Heart left ventricle (tissue), 16 donors: ENCODE data around the gene DHX8. TPM values are rescaled to one million over a fixed set of nuclear protein-coding genes. Genes with fewer than 3 reads are reported as not detected.

Experiments
- ATAC-seq, 4 donors: fragments of 200-7000 bp; cut with Tn5 transposase; one replicate each; pipeline ENCODE4 v1.9.1; 2020 to 2022; ENCODE audit warnings: moderate library complexity in 4 of 4, mild to moderate bottlenecking in 3 of 4, moderate number of reproducible peaks in 1 of 4
- DNase-seq, 5 donors: peaks; one replicate each; pipeline ENCODE4 v3.0.0-alpha.2; 2020
- H3K27ac ChIP-seq, 12 donors: fragments of 200-600 bp; sonication (generic) in 4 of 12; one replicate each; pipeline versions ENCODE4 v1.5.0 to v1.8.0; 2016 to 2022; ENCODE audit warnings: mild to moderate bottlenecking in 2 of 12
- H3K27me3 ChIP-seq, 9 donors: fragments of 200-600 bp; sonication (generic) in 2 of 9; one replicate each; pipeline versions ENCODE4 v1.5.1 to v1.8.0; 2016 to 2022; ENCODE audit warnings: mild to moderate bottlenecking in 3 of 9
- H3K36me3 ChIP-seq, 9 donors: fragments of 200-600 bp; sonication (generic) in 2 of 9; one replicate each; pipeline versions ENCODE4 v1.5.0 to v1.8.0; 2018 to 2022; ENCODE audit warnings: mild to moderate bottlenecking in 2 of 9
- H3K4me1 ChIP-seq, 12 donors: fragments of 200-600 bp; sonication (generic) in 4 of 12; one replicate each; pipeline versions ENCODE4 v1.5.0 to v1.8.0; 2016 to 2022; ENCODE audit warnings: mild to moderate bottlenecking in 3 of 12
- H3K4me3 ChIP-seq, 12 donors: fragments of 200-600 bp; sonication (generic) in 4 of 12; one replicate each; pipeline versions ENCODE4 v1.5.0 to v1.8.0; 2017 to 2022; ENCODE audit warnings: mild to moderate bottlenecking in 9 of 12, moderate library complexity in 4 of 12
- H3K9me3 ChIP-seq, 12 donors: fragments of 200-600 bp; sonication (generic) in 4 of 12; one replicate each; pipeline versions ENCODE4 v1.5.0 to v1.8.0; 2016 to 2022; ENCODE audit warnings: mild to moderate bottlenecking in 1 of 12
- CTCF ChIP-seq, 12 donors: fragments of 200-600 bp; sonication (generic) in 4 of 12; IDR thresholded peaks; one replicate each; pipeline versions ENCODE4 v1.5.0 to v1.8.0; 2018 to 2022; ENCODE audit warnings: antibody characterized with exemption in 12 of 12, mild to moderate bottlenecking in 5 of 12
- POLR2A ChIP-seq, 2 donors: fragments of 450-650 bp; IDR thresholded peaks; one replicate each; pipeline ENCODE4 v1.6.1; 2017; ENCODE audit warnings: antibody characterized with exemption in 2 of 2, mild to moderate bottlenecking in 2 of 2, moderate library complexity in 2 of 2
- WGBS, 4 donors: extraction: QIAGEN DNeasy Blood & Tissue Kit in 2 of 4; methylation state at CpG; one replicate each; pipeline versions ENCODE4 v1.1.5 to v1.1.7; 2013 to 2018; 5-methylcytosine and 5-hydroxymethylcytosine counted together
- intact Hi-C, 10 donors: fragments of 100-400 bp; cut with DNase I; formaldehyde crosslinking; loops; one replicate each; pipeline versions ENCODE4 v1.11.1 to v1.14.2; 2022
- polyA plus RNA-seq, 2 donors: library from polyadenylated mRNA; stranded (reverse); fragments of 200-250 nt; gene quantifications; one replicate each; pipeline ENCODE4 v1.2.3, GENCODE V29; 2013
- total RNA-seq, 9 donors: library from RNA; depleted of rRNA in 2 of 9; stranded (reverse); fragments of >200 nt in 2 of 9; fragmentation: NEBNext Ultra II Directional in 3 of 9; extraction: Animal tissue kit (Norgen Biotek cat#: 25700) in 3 of 9; gene quantifications; one replicate each; pipeline versions ENCODE4 v1.1.0 to v1.2.4, GENCODE V29; 2016 to 2023
- donor health status: ischemic (EF 13 %, LVEDD 7.1; RV severe dilation, severe dysfunction).
- donor health status: healthy with polysubstance abuse.
- donor health status: DM: no; HTN: yes; CAD: no.
- donor health status: DM: no; HTN: no; CAD: no.
- donor health status: ischemic (EF 25% LVEDD 6.9; RV normal size, moderate dysfunction).
- donor health status: ischemic (EF 25% LVEDD 5.7; RV mildly dilated, moderate dysfunction).
- donor health status: healthy.
- donor health status: DM: yes; HTN: yes; CAD: no.
- donor health status: ischemic (EF 35%, LVEDD 5.7; RV mildly dilated, moderate dysfunction).
- donor health status: nonischemic (EF 11% LVEDD 7.7; RV severe dilation, severe dysfunction).
- donor health status: DM: yes; HTN: yes; CAD: no.
- donor health status: PGD.
- donor health status: ischemic (EF 29% LVEDD 5.4; RV normal size, mild dysfunction).
- donor health status: nonischemic (EF 23%, LVEDD 6.1; RV moderate dilation, normal function).

DHX8 gene
- total and polyA plus RNA-seq, 11 donors: 13.4 to 41.0 (median 28.1) TPM

GRCh38 chr17:43562679-43563599 lies 79.2 kb downstream of the DHX8 start:
- peak in 3 of 4 donors; percentile 22 to 39 (median 31) for ATAC-seq

GRCh38 chr17:43563600-43564594 lies 80.1 kb downstream of the DHX8 start:
- H3K27ac ChIP-seq: no peak overlapping the region
- no peaks in the 10 kb centered on the region for H3K36me3 ChIP-seq
- ATAC-seq (no peak), DNase-seq (no peak)
- no peaks in the 10 kb centered on the region for H3K9me3 ChIP-seq
- WGBS, 4 donors: 70 to 76% (median 75%) methylated on average over 15 of the region's 15 CpGs
- peaks cover 0 to 18% (median 0%) of the 10 kb centered on the region in 9 donors for H3K27me3 ChIP-seq
- intact Hi-C loops: loop anchor here in 2 of 10 donors (5.0 kb wide), 1 partner anchor 42 kb away; no protein-coding TSS in a partner anchor
- no peak for TF ChIP-seq CTCF (IDR thresholded peaks at IDR 0.05)
- no peak for TF ChIP-seq POLR2A (IDR thresholded peaks at IDR 0.05)
- no peak overlapping the region for H3K4me3 ChIP-seq
- peaks cover 0 to 18% (median 8%) of the 10 kb centered on the region in 12 donors for H3K4me1 ChIP-seq

More at GRCh38 chr17:43562679-43563599, 79.2 kb downstream of the DHX8 start:
- H3K9me3 ChIP-seq: no peaks in the 10 kb centered on the region
- H3K4me1 ChIP-seq: peaks cover 0 to 18% (median 8%) of the 10 kb centered on the region in 12 donors
- no peak overlapping the region for H3K27ac ChIP-seq
- H3K27me3 ChIP-seq: peaks cover 0 to 18% (median 0%) of the 10 kb centered on the region in 9 donors
- no peaks in the 10 kb centered on the region for H3K36me3 ChIP-seq
- intact Hi-C loops: loop anchor here in 2 of 10 donors (5.0 kb wide), 1 partner anchor 41 kb away; no protein-coding TSS in a partner anchor
- no peak for DNase-seq
- TF ChIP-seq POLR2A (IDR thresholded peaks at IDR 0.05): no peak
- TF ChIP-seq CTCF (IDR thresholded peaks at IDR 0.05): no peak
- 17 to 33% (median 21%) methylated on average over 19 of the region's 19 CpGs for WGBS, 4 donors
- H3K4me3 ChIP-seq: no peak overlapping the region

GRCh38 chr17:43568506-43569082 lies 84.8 kb downstream of the DHX8 start:
- no peak overlapping the region for H3K4me3 ChIP-seq
- no peaks in the 10 kb centered on the region for H3K9me3 ChIP-seq
- peaks cover 0 to 5% (median 0%) of the 10 kb centered on the region in 9 donors for H3K27me3 ChIP-seq
- WGBS, 4 donors: 84 to 96% (median 93%) methylated on average over 5 of the region's 5 CpGs
- intact Hi-C loops: no loop called here
- no peaks in the 10 kb centered on the region for H3K36me3 ChIP-seq
- DNase-seq: no peak
- H3K27ac ChIP-seq: no peak overlapping the region
- ATAC-seq: no peak
- no peak for TF ChIP-seq CTCF (IDR thresholded peaks at IDR 0.05)
- no peak for TF ChIP-seq POLR2A (IDR thresholded peaks at IDR 0.05)
- H3K4me1 ChIP-seq: peaks cover 0 to under 1% (median 0%) of the 10 kb centered on the region in 12 donors
